Parathyroid adenoma (tissue), 2 donors: ENCODE data around the gene EIF3K.

ENCODE experiments used
- H2AFZ ChIP-seq: fragments of 300-600 bp; sonication (generic); one replicate; pipeline ENCODE4 v1.7.0; 2017; ENCODE audit warnings: antibody characterized with exemption, mild to moderate bottlenecking
- H3K27ac ChIP-seq: fragments of 300-600 bp; sonication (generic); one replicate; pipeline ENCODE4 v1.7.0; 2017
- H3K27me3 ChIP-seq: fragments of 300-600 bp; sonication (generic); one replicate; pipeline ENCODE4 v1.7.0; 2017; ENCODE audit warnings: low read length; ENCODE audit not compliant: control insufficient read depth, insufficient read depth
- H3K36me3 ChIP-seq: fragments of 300-600 bp; sonication (generic); one replicate; pipeline ENCODE4 v1.7.0; 2017; ENCODE audit warnings: low read length; ENCODE audit not compliant: control insufficient read depth, insufficient read depth
- H3K4me1 ChIP-seq: fragments of 300-600 bp; sonication (generic); one replicate; pipeline ENCODE4 v1.7.0; 2017; ENCODE audit warnings: control low read depth
- H3K4me2 ChIP-seq: fragments of 300-600 bp; sonication (generic); one replicate; pipeline ENCODE4 v1.7.0; 2017; ENCODE audit warnings: low read length
- H3K4me3 ChIP-seq: fragments of 300-600 bp; sonication (generic); one replicate; pipeline ENCODE4 v1.7.0; 2017; ENCODE audit warnings: low read depth, low read length
- H3K79me2 ChIP-seq: fragments of 300-600 bp; sonication (generic); one replicate; pipeline ENCODE4 v1.7.0; 2017; ENCODE audit warnings: control low read depth
- H3K9ac ChIP-seq: fragments of 300-600 bp; sonication (generic); one replicate; pipeline ENCODE4 v1.7.0; 2017; ENCODE audit warnings: mild to moderate bottlenecking
- H3K9me3 ChIP-seq: fragments of 300-600 bp; sonication (generic); one replicate; pipeline ENCODE4 v1.7.0; 2017; ENCODE audit warnings: low read length; ENCODE audit not compliant: control insufficient read depth
- TF ChIP-seq, protein P1 (sequence below): fragments of 300-600 bp; sonication (generic); IDR thresholded peaks from one replicate; pipeline ENCODE4 v1.7.0; 2017; ENCODE audit warnings: antibody characterized with exemption, mild to moderate bottlenecking
- donor health status: primary hyperparathyroidism.

EIF3K gene

DNA sequence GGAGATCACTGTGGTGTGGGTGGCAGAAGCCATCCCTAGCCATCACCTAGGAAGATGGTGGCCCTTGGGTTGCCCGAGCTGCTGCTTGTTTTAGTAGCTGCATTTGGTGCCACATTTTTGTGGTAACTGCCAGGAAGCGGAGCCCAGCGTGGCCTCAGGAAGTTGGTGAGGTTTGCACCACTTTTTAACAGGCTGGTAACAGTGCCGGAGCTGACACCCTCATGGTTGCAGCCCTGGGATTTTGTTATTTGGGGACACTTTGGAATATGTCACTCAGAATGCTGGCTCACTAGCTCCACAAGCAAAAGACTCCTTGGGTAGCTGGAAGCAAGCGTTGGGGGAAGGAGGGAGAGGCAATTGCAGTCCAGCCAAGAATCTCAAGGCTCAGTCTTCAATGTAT, 50.6 kb downstream of the EIF3K start:
- peaks cover 70% of the 10 kb centered on the region for H3K79me2 ChIP-seq
- peak overlapping the region; percentile 95 for H3K27ac ChIP-seq
- H3K4me2 ChIP-seq, result no peak overlapping the region
- no peak overlapping the region for H3K9ac ChIP-seq
- no peak overlapping the region for H2AFZ ChIP-seq
- H3K9me3 ChIP-seq, result no peaks in the 10 kb centered on the region
- no peaks in the 10 kb centered on the region for H3K27me3 ChIP-seq
- peaks cover 56% of the 10 kb centered on the region for H3K4me1 ChIP-seq
- H3K4me3 ChIP-seq, result no peak overlapping the region
- TF ChIP-seq, protein P1, sequence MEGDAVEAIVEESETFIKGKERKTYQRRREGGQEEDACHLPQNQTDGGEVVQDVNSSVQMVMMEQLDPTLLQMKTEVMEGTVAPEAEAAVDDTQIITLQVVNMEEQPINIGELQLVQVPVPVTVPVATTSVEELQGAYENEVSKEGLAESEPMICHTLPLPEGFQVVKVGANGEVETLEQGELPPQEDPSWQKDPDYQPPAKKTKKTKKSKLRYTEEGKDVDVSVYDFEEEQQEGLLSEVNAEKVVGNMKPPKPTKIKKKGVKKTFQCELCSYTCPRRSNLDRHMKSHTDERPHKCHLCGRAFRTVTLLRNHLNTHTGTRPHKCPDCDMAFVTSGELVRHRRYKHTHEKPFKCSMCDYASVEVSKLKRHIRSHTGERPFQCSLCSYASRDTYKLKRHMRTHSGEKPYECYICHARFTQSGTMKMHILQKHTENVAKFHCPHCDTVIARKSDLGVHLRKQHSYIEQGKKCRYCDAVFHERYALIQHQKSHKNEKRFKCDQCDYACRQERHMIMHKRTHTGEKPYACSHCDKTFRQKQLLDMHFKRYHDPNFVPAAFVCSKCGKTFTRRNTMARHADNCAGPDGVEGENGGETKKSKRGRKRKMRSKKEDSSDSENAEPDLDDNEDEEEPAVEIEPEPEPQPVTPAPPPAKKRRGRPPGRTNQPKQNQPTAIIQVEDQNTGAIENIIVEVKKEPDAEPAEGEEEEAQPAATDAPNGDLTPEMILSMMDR, result no peak
- H3K36me3 ChIP-seq, result no peaks in the 10 kb centered on the region

DNA sequence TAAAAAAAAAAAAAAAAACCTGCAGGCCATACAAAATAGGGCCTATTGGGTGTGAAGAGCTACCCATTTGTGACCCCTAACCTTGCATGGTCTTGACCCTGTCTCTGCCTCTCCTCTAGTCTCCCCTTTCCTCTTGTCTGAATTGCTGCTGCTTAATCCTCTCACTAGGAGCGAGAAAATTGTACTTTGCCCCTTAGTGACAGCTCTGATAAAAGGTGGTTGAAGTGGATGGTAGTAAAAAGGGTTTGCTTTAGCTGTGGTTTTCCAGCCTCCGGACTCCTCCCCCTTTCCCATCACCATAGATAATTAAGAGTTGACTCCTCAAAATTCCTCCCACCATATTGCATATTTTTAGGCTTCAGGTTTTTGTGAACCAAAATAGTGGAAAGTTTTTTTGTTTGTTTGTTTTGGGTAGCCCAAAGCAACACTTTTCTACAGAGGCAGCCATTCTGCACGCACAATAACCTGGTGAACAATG, 52.0 kb downstream of the EIF3K start:
- H3K27ac ChIP-seq, result peak overlapping the region; percentile 43
- peaks cover 70% of the 10 kb centered on the region for H3K79me2 ChIP-seq
- H3K9ac ChIP-seq, result no peak overlapping the region
- H3K27me3 ChIP-seq, result no peaks in the 10 kb centered on the region
- no peaks in the 10 kb centered on the region for H3K36me3 ChIP-seq
- TF ChIP-seq, protein P1, result no peak
- peaks cover 57% of the 10 kb centered on the region for H3K4me1 ChIP-seq
- no peak overlapping the region for H2AFZ ChIP-seq
- peak overlapping the region; percentile 0 for H3K4me2 ChIP-seq
- no peaks in the 10 kb centered on the region for H3K9me3 ChIP-seq
- H3K4me3 ChIP-seq, result no peak overlapping the region

DNA sequence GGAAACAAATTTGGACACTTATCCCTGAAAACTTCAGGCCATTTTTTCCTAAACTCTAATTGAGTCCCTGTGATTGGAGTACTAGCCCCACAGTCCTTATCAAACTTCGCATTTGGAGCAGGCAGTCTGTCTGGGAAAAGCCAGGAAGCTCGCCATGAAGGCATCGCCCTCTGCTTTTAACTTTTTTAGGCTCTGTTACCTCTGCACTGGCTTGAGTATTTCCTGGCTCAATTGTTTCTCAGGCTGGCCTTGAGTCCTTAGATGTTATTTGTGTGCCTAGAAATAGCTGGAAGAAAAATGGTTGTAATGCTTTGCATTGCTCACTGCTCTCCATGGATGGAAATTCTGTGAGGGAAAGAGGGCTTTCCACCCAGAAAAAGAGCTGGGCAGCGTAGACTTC, 52.7 kb downstream of the EIF3K start:
- Histone ChIP-seq H3K36me3 (no peaks in the 10 kb centered on the region), H3K27me3 (no peaks in the 10 kb centered on the region), H3K79me2 (peaks cover 70% of the 10 kb centered on the region), H3K4me3 (no peak overlapping the region), H2AFZ (no peak overlapping the region), H3K9me3 (no peaks in the 10 kb centered on the region), H3K9ac (no peak overlapping the region), H3K27ac (peak overlapping the region; percentile 43), H3K4me1 (peaks cover 58% of the 10 kb centered on the region), H3K4me2 (peak overlapping the region; percentile 0)
- TF ChIP-seq, protein P1, result no peak

DNA sequence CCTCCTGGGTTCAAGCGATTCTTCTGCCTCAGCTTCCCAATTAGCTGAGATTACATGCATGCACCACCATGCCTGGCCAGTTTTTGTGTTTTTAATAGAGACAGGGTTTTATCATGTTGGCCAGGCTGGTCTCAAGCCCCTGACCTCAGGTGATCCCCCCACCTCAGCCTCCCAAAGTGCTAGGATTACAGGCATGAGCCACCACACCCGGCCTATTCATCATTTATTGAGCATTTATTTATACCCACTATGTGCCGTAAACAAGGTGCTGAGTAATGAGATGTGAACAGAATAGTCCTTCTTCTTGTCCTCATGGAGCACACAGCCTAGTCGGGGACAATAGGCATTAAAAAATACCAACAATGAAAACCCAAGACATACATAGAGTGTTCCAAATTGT, 54.0 kb downstream of the EIF3K start:
- Histone ChIP-seq H3K4me2 (no peak overlapping the region), H2AFZ (no peak overlapping the region), H3K27ac (no peak overlapping the region), H3K27me3 (no peaks in the 10 kb centered on the region), H3K4me3 (no peak overlapping the region), H3K4me1 (peaks cover 58% of the 10 kb centered on the region), H3K9ac (no peak overlapping the region), H3K36me3 (no peaks in the 10 kb centered on the region), H3K9me3 (no peaks in the 10 kb centered on the region), H3K79me2 (peaks cover 69% of the 10 kb centered on the region)
- TF ChIP-seq, protein P1, result no peak

DNA sequence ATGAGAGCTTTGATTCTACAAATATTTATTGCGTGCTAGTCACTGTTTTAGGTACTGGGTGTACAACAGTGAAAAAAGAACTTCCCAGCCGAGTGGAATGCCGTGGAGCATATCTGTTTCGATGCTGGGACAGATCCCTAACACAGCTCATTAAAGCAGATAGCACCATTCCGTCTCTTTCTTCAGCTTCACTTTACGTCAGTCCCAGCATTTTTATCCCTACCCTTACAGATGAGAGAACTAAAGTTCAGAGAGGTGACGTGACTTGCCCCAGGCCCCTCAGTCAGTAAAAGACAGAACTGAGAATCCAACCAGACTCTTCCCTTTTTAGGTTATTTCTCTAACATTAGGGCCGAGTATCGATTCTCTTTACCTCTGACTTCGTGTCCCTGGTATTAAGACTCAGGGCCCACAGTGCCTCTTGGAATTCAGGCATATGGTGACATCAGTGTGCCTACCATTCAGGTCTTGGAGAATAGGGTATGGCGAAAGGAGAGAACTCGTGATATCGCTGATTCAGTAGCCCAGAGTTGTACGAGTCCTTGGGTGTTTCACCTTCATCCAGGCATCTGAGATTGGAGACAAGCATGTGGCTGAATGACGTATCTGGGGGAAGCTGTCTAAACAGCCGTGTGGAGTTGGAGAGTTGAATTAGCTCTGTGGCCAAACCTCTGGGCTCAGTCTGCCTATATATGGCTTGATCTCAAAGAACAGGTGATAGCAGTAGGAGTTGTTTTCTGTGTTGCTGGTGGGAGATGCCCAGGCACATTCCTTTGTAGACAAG, 55.6 kb downstream of the EIF3K start:
- no peaks in the 10 kb centered on the region for H3K27me3 ChIP-seq
- no peaks in the 10 kb centered on the region for H3K36me3 ChIP-seq
- H2AFZ ChIP-seq, result no peak overlapping the region
- H3K4me1 ChIP-seq, result peaks cover 64% of the 10 kb centered on the region
- peak overlapping the region; percentile 52 for H3K4me2 ChIP-seq
- H3K27ac ChIP-seq, result peak overlapping the region; percentile 100
- H3K4me3 ChIP-seq, result no peak overlapping the region
- H3K9me3 ChIP-seq, result no peaks in the 10 kb centered on the region
- H3K9ac ChIP-seq, result no peak overlapping the region
- TF ChIP-seq, protein P1, result no peak
- H3K79me2 ChIP-seq, result peaks cover 61% of the 10 kb centered on the region
